ENCODE results near the gene CCDC74B. TPM values are rescaled to one million over a fixed set of nuclear protein-coding genes. Genes with fewer than 3 reads are reported as not detected.
"Not testable (repeated sequence)": the region's sequence is repeated elsewhere in the genome, so short reads cannot be mapped to it uniquely, and the experiment has no call there.

The CCDC74B gene
- total RNA-seq, 1 donor from 2014 or later, result 10.3 TPM

DNA sequence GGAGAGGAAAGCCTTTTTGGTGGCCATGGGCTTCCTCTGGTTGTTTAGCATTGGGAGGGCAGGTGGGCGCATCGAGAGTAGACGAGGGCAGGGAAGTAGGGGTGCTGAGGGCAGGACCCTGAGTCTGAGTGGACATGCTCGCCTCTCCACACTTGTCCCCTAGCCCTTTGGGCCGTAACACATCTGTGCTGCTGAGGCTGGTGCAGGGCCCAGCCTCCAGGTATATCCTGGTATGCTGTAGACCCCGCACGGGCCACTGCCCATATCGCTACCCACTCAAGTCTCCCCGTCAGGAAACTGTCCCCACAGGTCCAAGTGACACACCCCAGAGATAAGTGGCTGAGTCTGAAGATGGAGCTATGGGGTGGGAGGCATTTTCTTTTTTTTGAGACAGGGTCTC, 13.7 kb upstream of the CCDC74B start:
- Histone ChIP-seq H3K4me1 (no peaks in the 10 kb centered on the region), H3K27ac (no peak overlapping the region), H3K4me3 (no peak overlapping the region), H3K27me3 (no peaks in the 10 kb centered on the region), H3K9me3 (no peaks in the 10 kb centered on the region), H3K36me3 (peaks cover 0 to 18% of the 10 kb centered on the region in 2 donors)
- TF ChIP-seq POLR2A (IDR thresholded peaks at IDR 0.05), result no peak
- TF ChIP-seq POLR2AphosphoS5 (IDR thresholded peaks at IDR 0.05; ENCODE audit: insufficient read depth in 1 of 2, low read depth in 1 of 2), result no peak
- TF ChIP-seq, protein P1, sequence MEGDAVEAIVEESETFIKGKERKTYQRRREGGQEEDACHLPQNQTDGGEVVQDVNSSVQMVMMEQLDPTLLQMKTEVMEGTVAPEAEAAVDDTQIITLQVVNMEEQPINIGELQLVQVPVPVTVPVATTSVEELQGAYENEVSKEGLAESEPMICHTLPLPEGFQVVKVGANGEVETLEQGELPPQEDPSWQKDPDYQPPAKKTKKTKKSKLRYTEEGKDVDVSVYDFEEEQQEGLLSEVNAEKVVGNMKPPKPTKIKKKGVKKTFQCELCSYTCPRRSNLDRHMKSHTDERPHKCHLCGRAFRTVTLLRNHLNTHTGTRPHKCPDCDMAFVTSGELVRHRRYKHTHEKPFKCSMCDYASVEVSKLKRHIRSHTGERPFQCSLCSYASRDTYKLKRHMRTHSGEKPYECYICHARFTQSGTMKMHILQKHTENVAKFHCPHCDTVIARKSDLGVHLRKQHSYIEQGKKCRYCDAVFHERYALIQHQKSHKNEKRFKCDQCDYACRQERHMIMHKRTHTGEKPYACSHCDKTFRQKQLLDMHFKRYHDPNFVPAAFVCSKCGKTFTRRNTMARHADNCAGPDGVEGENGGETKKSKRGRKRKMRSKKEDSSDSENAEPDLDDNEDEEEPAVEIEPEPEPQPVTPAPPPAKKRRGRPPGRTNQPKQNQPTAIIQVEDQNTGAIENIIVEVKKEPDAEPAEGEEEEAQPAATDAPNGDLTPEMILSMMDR (IDR thresholded peaks at IDR 0.05), result no peak
- DNase-seq (ENCODE audit: extremely low spot score in 2 of 2), result no peak
- intact Hi-C loops (cut with DNase I), result no loop called here

DNA sequence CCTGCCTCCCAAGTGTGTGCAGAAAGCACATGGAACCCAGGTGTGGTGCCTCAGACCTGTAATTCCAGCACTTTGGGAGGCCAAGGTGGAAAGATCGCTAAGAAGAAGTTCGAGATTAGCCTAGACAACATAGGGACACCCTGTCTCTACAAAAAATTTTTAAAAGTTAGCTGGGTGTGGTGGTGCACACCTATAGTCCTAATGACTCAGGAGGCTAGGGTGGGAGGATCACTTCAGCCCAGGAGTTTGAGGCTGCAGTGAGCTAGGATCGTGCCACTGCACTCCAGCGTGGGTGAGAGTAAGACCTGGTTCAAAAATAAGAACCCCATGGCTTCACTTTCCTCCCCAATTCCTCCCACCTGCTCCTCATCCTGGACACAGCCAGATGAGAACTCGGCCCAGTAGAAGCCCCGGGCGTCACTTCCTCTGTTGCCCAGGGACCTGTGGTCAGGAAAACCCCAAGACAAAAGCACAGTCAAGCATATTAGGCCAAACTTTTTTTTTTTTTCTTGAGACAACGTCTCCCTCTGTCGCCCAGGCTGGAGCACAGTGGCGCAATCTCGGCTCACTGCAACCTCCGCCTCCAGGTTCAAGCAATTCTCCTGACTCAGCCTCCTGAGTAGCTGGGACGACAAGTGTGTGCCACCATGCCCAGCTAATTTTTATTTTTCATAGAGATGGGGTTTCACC, 13.1 kb upstream of the CCDC74B start:
- intact Hi-C loops (cut with DNase I); H3K27ac ChIP-seq; H3K4me1 ChIP-seq; H3K27me3 ChIP-seq; H3K4me3 ChIP-seq; H3K9me3 ChIP-seq; DNase-seq (ENCODE audit: extremely low spot score in 2 of 2): not testable (repeated sequence)
- H3K36me3 ChIP-seq, result peaks cover 0 to 21% of the 10 kb centered on the region in 2 donors

DNA sequence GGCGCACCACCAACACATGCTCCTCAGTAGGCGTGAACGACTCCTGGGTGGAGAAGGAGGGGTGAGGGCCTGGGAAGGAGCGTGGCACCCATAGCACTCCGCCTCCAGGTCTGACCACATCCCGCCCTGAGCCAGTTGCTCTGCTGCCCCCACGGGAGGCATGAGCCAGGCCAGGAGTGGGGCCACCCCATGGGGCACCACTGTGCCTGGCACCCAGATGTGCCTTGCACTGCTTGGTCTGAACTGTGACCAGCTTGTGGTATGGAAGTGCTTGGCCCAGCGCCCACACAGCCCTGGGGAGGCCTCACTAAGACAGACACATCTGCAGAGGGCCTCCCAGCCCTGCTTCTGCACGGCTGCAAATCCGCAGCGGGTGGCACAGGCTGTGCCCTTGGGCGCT, 12.4 kb upstream of the CCDC74B start:
- H3K4me3 ChIP-seq; DNase-seq (ENCODE audit: extremely low spot score in 2 of 2); intact Hi-C loops (cut with DNase I); H3K27me3 ChIP-seq; H3K4me1 ChIP-seq; H3K9me3 ChIP-seq; H3K27ac ChIP-seq: not testable (repeated sequence)
- H3K36me3 ChIP-seq, result peaks cover 0 to 24% of the 10 kb centered on the region in 2 donors

DNA sequence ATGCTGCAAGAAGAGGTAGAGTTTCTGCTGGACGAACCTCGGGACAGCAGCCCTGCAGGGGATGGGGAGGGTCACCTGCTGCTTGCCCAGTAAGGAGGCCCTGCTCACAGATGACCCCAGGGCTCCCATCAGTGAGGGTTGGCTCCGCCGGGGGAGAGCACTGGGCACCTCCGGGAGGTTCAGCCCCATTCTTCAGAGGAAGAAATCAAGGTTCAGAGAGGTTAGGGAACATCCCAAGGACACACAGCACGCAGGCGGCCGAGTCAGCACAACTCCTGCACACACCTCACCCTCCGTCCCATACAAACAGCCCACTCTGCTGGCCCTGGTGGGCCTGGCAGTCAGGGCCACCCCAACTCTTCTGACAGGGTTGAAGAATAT, 11.7 kb upstream of the CCDC74B start:
- intact Hi-C loops (cut with DNase I), result no loop called here
- DNase-seq (ENCODE audit: extremely low spot score in 2 of 2), result no peak
- no peaks in the 10 kb centered on the region for H3K27me3 ChIP-seq
- no peak overlapping the region for H3K27ac ChIP-seq
- no peaks in the 10 kb centered on the region for H3K9me3 ChIP-seq
- no peak for TF ChIP-seq POLR2AphosphoS5 (IDR thresholded peaks at IDR 0.05; ENCODE audit: insufficient read depth in 1 of 2, low read depth in 1 of 2)
- TF ChIP-seq, protein P1 (IDR thresholded peaks at IDR 0.05), result no peak
- TF ChIP-seq POLR2A (IDR thresholded peaks at IDR 0.05), result no peak
- peaks cover 0 to 28% of the 10 kb centered on the region in 2 donors for H3K36me3 ChIP-seq
- no peak overlapping the region for H3K4me3 ChIP-seq
- H3K4me1 ChIP-seq, result no peaks in the 10 kb centered on the region

DNA sequence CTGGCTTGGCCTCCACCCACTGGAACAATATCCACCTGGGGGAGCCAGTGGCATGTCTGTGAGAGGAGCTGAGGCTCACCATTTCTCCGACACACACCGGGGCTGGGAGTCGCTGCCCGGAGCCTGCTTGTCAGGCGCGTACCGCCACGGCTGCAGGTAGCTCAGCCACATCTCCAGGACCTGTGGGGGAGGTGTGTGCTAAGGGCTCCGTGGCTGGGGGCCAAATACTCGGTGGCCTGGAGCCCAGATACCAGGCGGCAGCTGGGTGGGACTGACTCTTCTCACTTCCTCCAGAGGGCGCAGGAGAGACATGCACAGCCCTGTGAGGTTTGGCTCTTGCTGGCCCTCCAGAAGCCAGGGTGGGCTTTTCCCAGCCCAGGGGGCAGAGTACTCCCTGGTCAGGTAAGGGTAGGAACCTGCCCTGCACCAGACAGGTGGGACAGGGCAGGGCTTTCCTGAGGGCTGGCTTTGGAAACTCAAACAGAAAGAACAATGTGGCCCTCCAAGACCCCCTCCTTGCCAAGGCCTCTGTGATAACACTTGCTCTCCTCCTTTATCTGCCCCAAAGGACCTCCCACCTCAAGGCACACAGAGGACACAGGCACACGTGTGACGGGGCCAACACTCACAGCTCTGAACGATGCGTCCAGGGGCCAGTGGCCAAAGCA, 11.2 kb upstream of the CCDC74B start:
- TF ChIP-seq, protein P1 (IDR thresholded peaks at IDR 0.05), result peak in 1 of 3 experiments; percentile 23
- H3K4me3 ChIP-seq; H3K27ac ChIP-seq; H3K4me1 ChIP-seq; intact Hi-C loops (cut with DNase I); H3K27me3 ChIP-seq; DNase-seq (ENCODE audit: extremely low spot score in 2 of 2); H3K9me3 ChIP-seq: not testable (repeated sequence)
- peaks cover 0 to 25% of the 10 kb centered on the region in 2 donors for H3K36me3 ChIP-seq

Data from vagina (tissue), 2 donors.